Measurements from ENCODE around the gene GPRC5B. TPM values are rescaled to one million over a fixed set of nuclear protein-coding genes. Genes with fewer than 3 reads are reported as not detected.

The GPRC5B gene
- total RNA-seq, 1 experiment from 2014 or later, result 7.6 TPM

DNA sequence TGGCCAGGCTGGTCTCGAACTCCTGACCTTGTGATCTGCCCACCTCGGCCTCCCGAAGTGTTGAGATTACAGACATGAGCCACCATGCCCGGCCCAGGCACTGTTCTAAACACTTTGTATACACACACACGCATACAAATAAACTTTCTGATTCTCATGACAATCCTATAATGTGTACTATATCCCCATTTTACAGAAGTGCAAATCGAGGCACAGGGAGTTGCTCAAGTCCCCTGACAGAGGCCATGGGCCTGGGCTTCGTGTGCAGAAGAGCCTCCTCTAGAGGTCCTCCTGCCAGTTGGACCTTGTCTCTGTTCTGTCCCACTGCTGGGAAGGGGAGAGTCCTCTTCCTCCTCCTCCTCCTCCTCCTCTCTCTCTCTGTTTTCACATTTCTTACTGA lies 9.9 kb upstream of the GPRC5B start:
- no peaks in the 10 kb centered on the region for H3K36me3 Mint-ChIP-seq (ENCODE audit: insufficient read depth, unreplicated experiment)
- peaks cover 7% of the 10 kb centered on the region for H3K4me1 Mint-ChIP-seq (ENCODE audit: low read depth, unreplicated experiment)
- no peaks in the 10 kb centered on the region; the same call in 1 of the 2 replicates for H3K9me3 ChIP-seq
- DNase-seq, result no peak
- no peak overlapping the region for H3K27ac Mint-ChIP-seq (ENCODE audit: unreplicated experiment)
- no peaks in the 10 kb centered on the region for H3K4me1 ChIP-seq
- TF ChIP-seq, protein P1, sequence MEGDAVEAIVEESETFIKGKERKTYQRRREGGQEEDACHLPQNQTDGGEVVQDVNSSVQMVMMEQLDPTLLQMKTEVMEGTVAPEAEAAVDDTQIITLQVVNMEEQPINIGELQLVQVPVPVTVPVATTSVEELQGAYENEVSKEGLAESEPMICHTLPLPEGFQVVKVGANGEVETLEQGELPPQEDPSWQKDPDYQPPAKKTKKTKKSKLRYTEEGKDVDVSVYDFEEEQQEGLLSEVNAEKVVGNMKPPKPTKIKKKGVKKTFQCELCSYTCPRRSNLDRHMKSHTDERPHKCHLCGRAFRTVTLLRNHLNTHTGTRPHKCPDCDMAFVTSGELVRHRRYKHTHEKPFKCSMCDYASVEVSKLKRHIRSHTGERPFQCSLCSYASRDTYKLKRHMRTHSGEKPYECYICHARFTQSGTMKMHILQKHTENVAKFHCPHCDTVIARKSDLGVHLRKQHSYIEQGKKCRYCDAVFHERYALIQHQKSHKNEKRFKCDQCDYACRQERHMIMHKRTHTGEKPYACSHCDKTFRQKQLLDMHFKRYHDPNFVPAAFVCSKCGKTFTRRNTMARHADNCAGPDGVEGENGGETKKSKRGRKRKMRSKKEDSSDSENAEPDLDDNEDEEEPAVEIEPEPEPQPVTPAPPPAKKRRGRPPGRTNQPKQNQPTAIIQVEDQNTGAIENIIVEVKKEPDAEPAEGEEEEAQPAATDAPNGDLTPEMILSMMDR (IDR thresholded peaks at IDR 0.05; ENCODE audit: insufficient read depth in 1 of 2, low read depth in 1 of 2, low read length in 1 of 2, severe bottlenecking in 1 of 2, unreplicated experiment in 1 of 2), result no peak
- no TSS peak for BruUV-seq (replicated peaks)
- no peaks in the 10 kb centered on the region for H3K9me3 Mint-ChIP-seq (ENCODE audit: unreplicated experiment)
- no peaks in the 10 kb centered on the region for H3K36me3 ChIP-seq (ENCODE audit: control insufficient read depth, insufficient read depth, low read length)
- no peak overlapping the region for H3K4me3 Mint-ChIP-seq (ENCODE audit: unreplicated experiment)
- intact Hi-C loops (cut with micrococcal nuclease; ENCODE audit: unreplicated experiment), result no loop called here
- peaks cover 6% of the 10 kb centered on the region for H3K27me3 Mint-ChIP-seq (ENCODE audit: insufficient read depth, unreplicated experiment)
- no peak overlapping the region for H3K4me3 ChIP-seq (ENCODE audit: low read depth, low read length)
- CTCF ChIA-PET, result no interaction called here
- POLR2A ChIA-PET, result no interaction called here
- H3K27me3 ChIP-seq (replicated peaks; ENCODE audit: control insufficient read depth, insufficient read depth, low read length), result no peaks in the 10 kb centered on the region

DNA sequence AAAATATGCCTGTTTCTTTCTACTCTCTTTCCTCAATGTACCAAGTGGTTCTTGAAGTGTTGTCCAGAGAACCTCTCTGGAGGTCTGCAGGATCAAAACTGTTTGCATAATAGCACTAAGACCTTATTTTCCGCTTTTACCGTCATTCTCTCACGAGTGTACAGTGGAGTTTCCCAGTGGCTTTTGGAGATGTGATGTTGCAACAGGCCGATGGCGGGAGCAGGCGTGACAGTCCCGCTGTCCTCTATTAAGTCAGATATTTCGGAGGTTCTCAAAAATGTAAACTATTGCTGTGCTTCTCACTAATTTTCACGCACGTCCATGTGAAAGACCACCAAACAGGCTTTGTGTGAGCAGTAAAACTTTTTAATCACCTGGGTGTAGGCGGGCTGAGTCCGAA lies 8.3 kb upstream of the GPRC5B start:
- POLR2A ChIA-PET, result no interaction called here
- no peak for DNase-seq
- Mint-ChIP-seq H3K36me3 (ENCODE audit: insufficient read depth, unreplicated experiment) (no peaks in the 10 kb centered on the region), H3K4me3 (ENCODE audit: unreplicated experiment) (no peak overlapping the region), H3K4me1 (ENCODE audit: low read depth, unreplicated experiment) (no peaks in the 10 kb centered on the region), H3K27me3 (ENCODE audit: insufficient read depth, unreplicated experiment) (no peaks in the 10 kb centered on the region), H3K9me3 (ENCODE audit: unreplicated experiment) (no peaks in the 10 kb centered on the region), H3K27ac (ENCODE audit: unreplicated experiment) (no peak overlapping the region)
- Histone ChIP-seq H3K9me3 (no peaks in the 10 kb centered on the region; the same call in 1 of the 2 replicates), H3K4me1 (no peaks in the 10 kb centered on the region), H3K36me3 (ENCODE audit: control insufficient read depth, insufficient read depth, low read length) (no peaks in the 10 kb centered on the region), H3K27me3 (replicated peaks; ENCODE audit: control insufficient read depth, insufficient read depth, low read length) (no peaks in the 10 kb centered on the region), H3K4me3 (ENCODE audit: low read depth, low read length) (no peak overlapping the region)
- CTCF ChIA-PET, result no interaction called here
- no TSS peak for BruUV-seq (replicated peaks)
- intact Hi-C loops (cut with micrococcal nuclease; ENCODE audit: unreplicated experiment), result no loop called here
- TF ChIP-seq, protein P1 (IDR thresholded peaks at IDR 0.05; ENCODE audit: insufficient read depth in 1 of 2, low read depth in 1 of 2, low read length in 1 of 2, severe bottlenecking in 1 of 2, unreplicated experiment in 1 of 2), result no peak

DNA sequence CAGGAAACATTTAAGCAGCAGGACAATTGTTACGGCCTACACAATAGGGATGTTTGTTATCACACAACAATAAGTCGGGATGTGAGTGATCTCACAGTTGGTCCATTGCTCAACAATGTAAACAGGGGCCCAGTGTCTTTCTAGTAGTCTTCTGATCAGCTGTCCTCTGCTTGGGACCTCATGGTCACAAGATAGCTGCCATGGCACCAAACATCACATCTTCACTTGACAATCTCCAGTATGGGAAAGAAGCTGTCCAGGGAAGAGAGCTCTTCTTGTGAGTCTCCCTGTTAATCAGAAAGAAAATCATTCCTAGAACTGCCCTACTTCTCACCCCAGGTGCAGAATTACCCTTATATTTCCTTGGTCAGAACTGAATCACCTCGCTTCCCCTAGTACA lies 6.3 kb upstream of the GPRC5B start:
- no TSS peak for BruUV-seq (replicated peaks)
- TF ChIP-seq, protein P1 (IDR thresholded peaks at IDR 0.05; ENCODE audit: insufficient read depth in 1 of 2, low read depth in 1 of 2, low read length in 1 of 2, severe bottlenecking in 1 of 2, unreplicated experiment in 1 of 2), result no peak
- ChIA-PET CTCF (no interaction called here), POLR2A (no interaction called here)
- H3K4me3 ChIP-seq (ENCODE audit: low read depth, low read length), result no peak overlapping the region
- H3K27me3 Mint-ChIP-seq (ENCODE audit: insufficient read depth, unreplicated experiment), result no peaks in the 10 kb centered on the region
- H3K36me3 ChIP-seq (ENCODE audit: control insufficient read depth, insufficient read depth, low read length), result no peaks in the 10 kb centered on the region
- H3K9me3 ChIP-seq, result no peaks in the 10 kb centered on the region; the same call in 1 of the 2 replicates
- H3K27me3 ChIP-seq (replicated peaks; ENCODE audit: control insufficient read depth, insufficient read depth, low read length), result no peaks in the 10 kb centered on the region
- no peaks in the 10 kb centered on the region for H3K36me3 Mint-ChIP-seq (ENCODE audit: insufficient read depth, unreplicated experiment)
- H3K27ac Mint-ChIP-seq (ENCODE audit: unreplicated experiment), result no peak overlapping the region
- intact Hi-C loops (cut with micrococcal nuclease; ENCODE audit: unreplicated experiment), result no loop called here
- H3K4me1 Mint-ChIP-seq (ENCODE audit: low read depth, unreplicated experiment), result no peaks in the 10 kb centered on the region
- no peak for DNase-seq
- no peak overlapping the region for H3K4me3 Mint-ChIP-seq (ENCODE audit: unreplicated experiment)
- H3K4me1 ChIP-seq, result no peaks in the 10 kb centered on the region
- no peaks in the 10 kb centered on the region for H3K9me3 Mint-ChIP-seq (ENCODE audit: unreplicated experiment)
